PFSK-1 (cell line): Measurements from ENCODE around the gene RPL29.

Experiments used
- POLR2AphosphoS5 ChIP-seq: IDR thresholded peaks from 2 replicates; pipeline ENCODE4 v1.6.1; 2012; ENCODE audit warnings: low read depth, mild to moderate bottlenecking, control low read depth, low read length, moderate library complexity
- REST ChIP-seq, 2 experiments: IDR thresholded peaks; 2 replicates each; pipeline versions ENCODE4 v1.6.1 to v1.8.0; 2011 to 2012; ENCODE audit warnings: low read depth in 2 of 2, low read length in 2 of 2, control low read depth in 1 of 2, inconsistent platforms in 1 of 2, mild to moderate bottlenecking in 1 of 2, moderate library complexity in 1 of 2; ENCODE audit not compliant: insufficient read depth in 1 of 2

- TF ChIP-seq POLR2AphosphoS5 (no peak), REST (IDR thresholded peaks at IDR 0.05; ENCODE audit: insufficient read depth in 1 of 2, low read depth in 2 of 2, low read length in 2 of 2) (no peak)
Observed at GRCh38 chr3:51970606-51971300, 24.9 kb downstream of the RPL29 start.
